GM12873 (cell line): ENCODE data around the gene BRAT1.

Experiments used
- CTCF ChIP-seq: IDR thresholded peaks from 2 replicates; pipeline ENCODE4 v1.5.1; 2012; ENCODE audit warnings: low read depth, mild to moderate bottlenecking, moderate library complexity, low read length, control low read depth; ENCODE audit not compliant: insufficient read depth; ENCODE audit errors: missing control alignments

BRAT1 gene

GRCh38 chr7:2553831-2554581, 1.3 kb downstream of the BRAT1 start:
- no peak for TF ChIP-seq CTCF

- TF ChIP-seq CTCF, result no peak
These were observed 2.2 kb downstream of the BRAT1 start for GRCh38 chr7:2553108-2553507.

- TF ChIP-seq CTCF, result no peak
These were observed 3.9 kb downstream of the BRAT1 start for GRCh38 chr7:2551418-2551817.

- TF ChIP-seq CTCF, result no peak
These were observed 8.3 kb downstream of the BRAT1 start for GRCh38 chr7:2546776-2547586.

- TF ChIP-seq CTCF, result no peak
These were observed 9.4 kb downstream of the BRAT1 start for GRCh38 chr7:2545746-2546425.

GRCh38 chr7:2544541-2545188, 10.7 kb downstream of the BRAT1 start:
- TF ChIP-seq CTCF, result no peak
